Lower lobe of right lung (tissue), 2 donors: Measurements from ENCODE around the gene SORCS2. TPM values are rescaled to one million over a fixed set of nuclear protein-coding genes. Genes with fewer than 3 reads are reported as not detected.

Source experiments
- ATAC-seq, 2 donors: fragments of 200-7000 bp; cut with Tn5 transposase; one replicate each; pipeline ENCODE4 v1.9.1; 2020 to 2022; ENCODE audit warnings: mild to moderate bottlenecking in 2 of 2, moderate library complexity in 2 of 2
- DNase-seq: peaks from one replicate; pipeline ENCODE4 v3.0.0-alpha.2; 2020
- H3K27ac ChIP-seq: fragments of 200-600 bp; one replicate; pipeline ENCODE4 v1.8.0; 2022
- H3K27me3 ChIP-seq: fragments of 200-600 bp; one replicate; pipeline ENCODE4 v1.8.0; 2022; ENCODE audit warnings: low read depth
- H3K36me3 ChIP-seq: fragments of 200-600 bp; one replicate; pipeline ENCODE4 v1.8.0; 2022; ENCODE audit warnings: mild to moderate bottlenecking
- H3K4me1 ChIP-seq: fragments of 200-600 bp; one replicate; pipeline ENCODE4 v1.8.0; 2022
- H3K4me3 ChIP-seq: fragments of 200-600 bp; one replicate; pipeline ENCODE4 v1.8.0; 2022; ENCODE audit warnings: mild to moderate bottlenecking
- H3K9me3 ChIP-seq: fragments of 200-600 bp; one replicate; pipeline ENCODE4 v1.8.0; 2022
- CTCF ChIP-seq: fragments of 200-600 bp; IDR thresholded peaks from one replicate; pipeline ENCODE4 v1.8.0; 2022; ENCODE audit warnings: antibody characterized with exemption, mild to moderate bottlenecking
- intact Hi-C: fragments of 100-400 bp; cut with DNase I; formaldehyde crosslinking; loops from one replicate; pipeline ENCODE4 v1.11.0; 2022
- total RNA-seq: library from RNA; stranded (reverse); fragmentation: NEBNext Ultra II Directional; extraction: Animal tissue kit (Norgen Biotek cat#: 25700); gene quantifications from one replicate; pipeline ENCODE4 v1.2.1, GENCODE V29; 2021
- donor health status: DM: no; HTN: yes; CAD: no; lungs with severe emphysema.

SORCS2 gene
- total RNA-seq, 1 donor from 2014 or later = 5.8 TPM

- peaks cover 20% of the 10 kb centered on the region for H3K4me1 ChIP-seq
- ATAC-seq (no peak), DNase-seq (peak; percentile 29)
- H3K27me3 ChIP-seq = peaks cover 11% of the 10 kb centered on the region
- no peaks in the 10 kb centered on the region for H3K36me3 ChIP-seq
- no peak overlapping the region for H3K4me3 ChIP-seq
- TF ChIP-seq CTCF = no peak
- intact Hi-C loops = no loop called here
- no peak overlapping the region for H3K27ac ChIP-seq
- H3K9me3 ChIP-seq = no peaks in the 10 kb centered on the region
These were observed 463.3 kb downstream of the SORCS2 start for GRCh38 chr4:7655511-7656243.

GRCh38 chr4:7656244-7656800, 464.0 kb downstream of the SORCS2 start:
- no peak for ATAC-seq
- H3K4me1 ChIP-seq = peaks cover 15% of the 10 kb centered on the region

GRCh38 chr4:7657545-7658297, 465.4 kb downstream of the SORCS2 start:
- H3K36me3 ChIP-seq = no peaks in the 10 kb centered on the region
- no peaks in the 10 kb centered on the region for H3K9me3 ChIP-seq
- H3K27ac ChIP-seq = no peak overlapping the region
- ATAC-seq (no peak), DNase-seq (no peak)
- H3K4me1 ChIP-seq = peaks cover 8% of the 10 kb centered on the region
- H3K27me3 ChIP-seq = peaks cover 11% of the 10 kb centered on the region
- intact Hi-C loops = no loop called here
- no peak overlapping the region for H3K4me3 ChIP-seq
- TF ChIP-seq CTCF = no peak

More at GRCh38 chr4:7656244-7656800, 464.0 kb downstream of the SORCS2 start:
- no peak for TF ChIP-seq CTCF
- DNase-seq = peak; percentile 29
- H3K27me3 ChIP-seq = peaks cover 11% of the 10 kb centered on the region
- H3K4me3 ChIP-seq = no peak overlapping the region
- H3K36me3 ChIP-seq = no peaks in the 10 kb centered on the region
- intact Hi-C loops = no loop called here
- H3K9me3 ChIP-seq = no peaks in the 10 kb centered on the region
- H3K27ac ChIP-seq = no peak overlapping the region

- TF ChIP-seq CTCF = no peak
- H3K4me3 ChIP-seq = no peak overlapping the region
- no peak overlapping the region for H3K27ac ChIP-seq
- ATAC-seq (no peak), DNase-seq (peak; percentile 27)
- no peaks in the 10 kb centered on the region for H3K9me3 ChIP-seq
- H3K36me3 ChIP-seq = no peaks in the 10 kb centered on the region
- intact Hi-C loops = no loop called here
- H3K4me1 ChIP-seq = peaks cover under 1% of the 10 kb centered on the region
- peaks cover 8% of the 10 kb centered on the region for H3K27me3 ChIP-seq
These were observed 466.2 kb downstream of the SORCS2 start for GRCh38 chr4:7658341-7659204.
